AG10803 (cell line): ENCODE results near the gene INSC.
A peak's percentile ranks its signal among the peaks of the same experiment; 100 is the strongest.

ENCODE experiments used
- DNase-seq: peaks from one replicate; pipeline ENCODE4 v3.0.0; 2010; ENCODE audit warnings: low read depth
- H3K4me3 ChIP-seq: 2 replicates; pipeline ENCODE4 v1.5.1; 2011; ENCODE audit warnings: mild to moderate bottlenecking, low read length, control low read depth
- TF ChIP-seq, protein P1 (sequence below): conservative IDR thresholded peaks from 2 replicates; pipeline ENCODE4 v1.5.1; 2011; ENCODE audit warnings: mild to moderate bottlenecking, low read length, control low read depth, inconsistent platforms

The INSC gene

DNA sequence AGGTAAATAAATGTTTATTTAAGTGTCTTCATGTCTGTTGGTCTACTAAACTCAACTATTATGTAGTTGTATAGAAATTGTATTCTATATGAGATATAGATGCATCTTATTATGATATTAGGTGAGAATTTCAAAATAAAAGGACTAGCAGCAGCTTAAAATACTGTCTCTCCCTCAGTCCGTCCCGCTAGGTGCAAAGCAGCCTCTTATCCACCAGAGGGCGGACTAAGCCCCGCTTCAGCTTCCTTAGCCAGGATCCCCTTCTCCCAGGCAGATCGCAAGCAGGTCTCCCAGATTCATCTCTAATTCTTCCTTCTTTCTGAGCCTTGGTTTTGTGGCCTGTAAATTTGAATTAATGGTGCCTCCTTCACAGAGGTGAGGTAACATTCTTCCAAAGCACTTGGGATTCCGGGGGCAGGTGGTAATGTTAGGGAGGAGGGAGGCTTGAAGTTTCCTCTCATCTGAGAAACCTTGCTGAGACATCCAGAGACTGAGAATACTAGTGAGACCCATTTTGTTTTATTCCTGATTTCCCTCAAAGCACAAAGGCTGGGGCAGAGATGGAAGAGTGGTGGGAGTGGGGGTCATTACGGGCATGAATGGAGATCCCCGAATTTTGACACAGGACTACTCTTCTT lies 13.5 kb upstream of the INSC start:
- no peak overlapping the region for H3K4me3 ChIP-seq
- peak; percentile 70 for DNase-seq
- TF ChIP-seq, protein P1, sequence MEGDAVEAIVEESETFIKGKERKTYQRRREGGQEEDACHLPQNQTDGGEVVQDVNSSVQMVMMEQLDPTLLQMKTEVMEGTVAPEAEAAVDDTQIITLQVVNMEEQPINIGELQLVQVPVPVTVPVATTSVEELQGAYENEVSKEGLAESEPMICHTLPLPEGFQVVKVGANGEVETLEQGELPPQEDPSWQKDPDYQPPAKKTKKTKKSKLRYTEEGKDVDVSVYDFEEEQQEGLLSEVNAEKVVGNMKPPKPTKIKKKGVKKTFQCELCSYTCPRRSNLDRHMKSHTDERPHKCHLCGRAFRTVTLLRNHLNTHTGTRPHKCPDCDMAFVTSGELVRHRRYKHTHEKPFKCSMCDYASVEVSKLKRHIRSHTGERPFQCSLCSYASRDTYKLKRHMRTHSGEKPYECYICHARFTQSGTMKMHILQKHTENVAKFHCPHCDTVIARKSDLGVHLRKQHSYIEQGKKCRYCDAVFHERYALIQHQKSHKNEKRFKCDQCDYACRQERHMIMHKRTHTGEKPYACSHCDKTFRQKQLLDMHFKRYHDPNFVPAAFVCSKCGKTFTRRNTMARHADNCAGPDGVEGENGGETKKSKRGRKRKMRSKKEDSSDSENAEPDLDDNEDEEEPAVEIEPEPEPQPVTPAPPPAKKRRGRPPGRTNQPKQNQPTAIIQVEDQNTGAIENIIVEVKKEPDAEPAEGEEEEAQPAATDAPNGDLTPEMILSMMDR = peak; percentile 99

DNA sequence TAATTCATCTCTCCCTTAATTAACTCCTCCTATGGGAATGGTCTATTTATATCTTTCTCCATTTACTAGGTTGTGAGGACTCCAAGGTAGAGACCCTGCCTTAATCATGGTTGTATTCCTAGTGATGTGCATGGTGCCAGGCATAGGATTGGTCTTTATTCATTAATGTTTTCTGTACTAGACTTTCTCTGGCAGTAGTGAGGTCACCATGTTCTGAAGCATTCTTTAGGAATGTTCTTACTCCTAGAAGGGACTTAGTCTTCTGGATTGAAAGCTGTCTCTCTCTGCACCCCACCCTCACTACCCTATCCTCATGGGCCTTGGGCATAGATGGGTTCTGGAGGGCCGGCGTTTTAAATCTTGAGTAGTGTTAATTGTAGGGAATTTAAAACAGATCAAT lies 10.6 kb upstream of the INSC start:
- no peak overlapping the region for H3K4me3 ChIP-seq
- TF ChIP-seq, protein P1 = no peak
- peak; percentile 12 for DNase-seq

DNA sequence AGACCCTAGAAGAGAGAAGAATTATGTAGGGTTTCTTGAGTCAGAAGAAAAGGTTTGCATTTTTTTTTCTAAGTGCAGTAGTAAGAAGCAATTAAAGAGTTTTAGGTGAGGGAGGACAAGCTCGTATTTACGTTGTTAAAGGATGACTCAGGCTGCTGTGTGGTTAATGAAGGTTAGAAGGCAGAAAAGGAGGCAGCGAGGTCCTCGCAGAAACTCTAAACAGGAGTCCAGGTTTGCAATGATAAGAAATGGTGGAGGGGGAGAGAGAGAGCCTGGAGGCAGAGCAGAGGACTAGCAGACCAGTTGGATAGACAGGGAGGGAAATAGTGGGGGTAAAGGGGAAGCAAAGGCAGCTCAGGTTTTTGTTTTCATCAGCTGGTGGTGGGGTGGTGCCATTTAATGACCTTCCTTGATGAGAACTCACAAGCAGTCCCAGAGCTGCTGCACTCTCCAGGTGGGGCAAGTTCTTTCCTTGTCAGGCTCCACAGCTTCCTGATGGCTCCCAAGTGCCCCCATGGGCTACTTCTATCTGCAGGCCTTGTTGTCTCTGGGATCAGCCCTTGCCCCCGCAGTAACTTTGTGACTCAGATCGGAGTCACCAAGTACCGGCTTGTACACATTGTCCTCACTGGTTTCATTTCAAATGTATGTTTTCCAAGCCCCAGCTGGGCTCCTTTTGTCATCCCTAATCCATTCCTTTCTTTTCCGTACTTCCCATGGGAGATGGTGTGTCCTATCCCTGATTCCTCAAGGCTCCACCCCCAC lies 8.3 kb upstream of the INSC start:
- DNase-seq = peak; percentile 75
- TF ChIP-seq, protein P1 = no peak
- H3K4me3 ChIP-seq = no peak overlapping the region

DNA sequence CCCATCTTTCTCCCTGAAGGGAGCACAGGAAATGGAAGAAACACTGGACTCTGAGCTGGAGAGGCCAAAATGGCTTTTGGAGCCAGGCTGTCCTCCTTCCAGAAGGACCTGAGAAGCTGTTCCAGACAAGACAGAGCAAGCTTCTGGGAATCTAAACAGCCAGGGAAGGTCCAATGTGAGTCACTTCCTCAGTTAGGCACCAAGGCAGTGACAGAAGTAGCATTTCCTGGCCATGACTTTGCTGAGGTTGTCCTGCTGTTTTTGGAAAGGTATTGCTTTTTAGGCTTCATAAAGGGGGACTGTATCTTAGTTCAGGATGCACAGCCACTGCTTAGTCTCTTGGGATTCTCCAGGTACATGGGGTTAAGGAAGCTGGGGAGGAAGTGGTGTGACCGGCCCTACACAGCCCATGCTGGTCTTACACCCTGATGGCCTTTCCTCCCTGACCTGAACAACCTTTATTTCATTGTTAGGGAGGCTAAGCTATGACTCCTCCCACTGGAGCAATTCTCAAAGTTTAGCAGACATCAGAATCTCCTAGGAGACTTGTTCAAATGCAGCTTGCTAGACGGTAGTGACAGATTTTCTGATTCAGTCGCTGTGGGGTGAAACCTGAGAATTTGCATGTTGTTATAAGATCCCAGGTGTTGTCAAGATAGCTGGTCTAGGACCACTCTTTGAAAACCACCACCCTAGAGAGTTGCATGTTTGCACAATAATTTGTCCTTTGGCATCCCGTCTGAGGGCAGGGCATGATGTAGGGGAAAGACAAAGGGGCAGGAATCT lies 6.8 kb upstream of the INSC start:
- DNase-seq = peak; percentile 35
- TF ChIP-seq, protein P1 = no peak

DNA sequence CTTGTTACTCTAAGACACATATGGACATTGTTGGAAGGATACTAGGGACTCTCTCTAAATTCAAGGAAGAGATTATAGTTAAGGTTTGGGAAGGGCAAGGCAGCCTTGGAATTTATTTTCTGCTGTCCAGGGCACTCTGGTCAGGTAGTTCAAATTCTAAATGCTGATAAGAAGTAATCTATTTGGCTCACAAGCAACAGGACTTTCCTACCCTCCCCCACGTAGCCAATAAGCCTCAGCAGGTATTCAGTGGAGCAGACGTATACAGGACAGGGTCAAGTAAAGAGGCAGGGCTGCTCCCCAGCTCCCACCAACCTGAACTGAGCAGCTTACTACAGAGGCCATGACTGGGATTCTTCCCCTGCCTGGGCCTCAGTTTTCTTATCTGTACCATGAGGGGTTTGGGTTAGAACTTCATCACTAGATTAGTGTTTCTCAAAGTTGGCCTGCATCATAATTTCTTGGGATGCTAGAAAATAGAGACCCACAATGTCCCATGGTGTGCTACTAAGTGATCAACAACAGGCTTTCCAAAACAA lies 6.1 kb upstream of the INSC start:
- H3K4me3 ChIP-seq = no peak overlapping the region
- no peak for DNase-seq
- TF ChIP-seq, protein P1 = no peak

More for the DNA sequence above, 6.8 kb upstream of the INSC start:
- no peak overlapping the region for H3K4me3 ChIP-seq

DNA sequence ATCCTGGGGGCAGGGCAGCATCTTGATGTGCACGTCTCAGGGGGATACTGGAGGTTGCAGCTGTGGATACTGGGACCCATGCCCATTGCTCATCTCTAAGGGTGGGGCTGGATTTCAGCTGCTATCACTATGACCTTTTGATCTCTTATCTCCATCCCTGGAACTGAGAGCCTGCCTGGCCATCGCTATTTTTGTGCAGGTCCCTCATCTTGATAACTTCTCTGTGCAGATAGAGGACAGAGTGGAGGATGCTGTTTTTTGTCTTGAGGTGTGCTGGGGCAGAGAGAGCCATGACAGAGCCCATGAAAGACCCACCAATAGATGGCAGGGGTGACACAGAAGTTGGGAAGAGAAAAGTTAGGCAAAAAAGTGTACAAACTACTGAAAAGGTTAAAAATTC lies 5.1 kb upstream of the INSC start:
- H3K4me3 ChIP-seq = no peak overlapping the region
- no peak for DNase-seq
- TF ChIP-seq, protein P1 = no peak
